GM21515 (cell line): Measurements from ENCODE around the gene FAM124A.

Experiments
- ATAC-seq: cut with Tn5 transposase; IDR thresholded peaks from one replicate; pipeline ENCODE4 v1.9.1; 2021; ENCODE audit not compliant: unreplicated experiment

Gene FAM124A

GRCh38 chr13:51240178-51240577 lies 18.0 kb downstream of the FAM124A start:
- ATAC-seq: no peak

- no peak for ATAC-seq
Observed at GRCh38 chr13:51240958-51241357, 18.8 kb downstream of the FAM124A start.

DNA sequence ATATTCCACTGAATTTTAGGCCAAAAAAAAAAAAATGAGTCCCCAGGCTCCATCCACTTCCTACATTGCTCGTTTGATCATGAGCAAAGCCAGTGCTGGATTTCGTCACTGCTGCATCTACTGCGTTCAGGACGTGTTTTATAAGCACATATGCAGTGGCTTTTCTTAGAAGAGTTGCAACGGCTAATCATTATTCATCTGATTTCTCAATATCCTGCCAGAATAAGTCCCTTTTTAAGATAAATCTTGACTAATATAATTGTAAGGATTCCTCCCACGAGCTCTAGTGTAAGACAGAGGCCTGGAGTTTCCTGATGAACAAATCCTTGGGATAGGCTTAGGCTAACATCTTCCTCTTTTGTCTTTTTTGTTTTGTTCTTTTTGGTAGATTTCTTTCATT lies 19.5 kb downstream of the FAM124A start:
- no peak for ATAC-seq

DNA sequence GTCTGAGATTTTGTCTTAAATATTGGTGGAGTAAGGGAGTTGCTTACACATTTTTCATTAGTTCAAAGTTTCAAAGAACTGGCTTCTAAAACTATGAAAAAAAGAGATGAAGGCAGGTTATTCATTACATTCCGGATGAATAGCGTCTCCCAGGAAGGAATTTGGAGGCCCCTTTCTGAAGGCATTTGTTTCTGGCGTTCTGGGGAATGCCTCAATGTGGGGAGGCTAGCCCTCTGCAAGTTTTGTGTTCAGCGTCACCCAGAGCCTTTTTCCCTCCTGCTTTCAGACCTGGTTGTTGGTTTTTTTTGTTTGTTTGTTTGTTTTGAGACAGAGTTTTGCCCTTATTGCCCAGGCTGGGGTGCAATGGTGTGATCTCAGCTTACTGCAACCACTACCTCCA lies 21.0 kb downstream of the FAM124A start:
- ATAC-seq: no peak

DNA sequence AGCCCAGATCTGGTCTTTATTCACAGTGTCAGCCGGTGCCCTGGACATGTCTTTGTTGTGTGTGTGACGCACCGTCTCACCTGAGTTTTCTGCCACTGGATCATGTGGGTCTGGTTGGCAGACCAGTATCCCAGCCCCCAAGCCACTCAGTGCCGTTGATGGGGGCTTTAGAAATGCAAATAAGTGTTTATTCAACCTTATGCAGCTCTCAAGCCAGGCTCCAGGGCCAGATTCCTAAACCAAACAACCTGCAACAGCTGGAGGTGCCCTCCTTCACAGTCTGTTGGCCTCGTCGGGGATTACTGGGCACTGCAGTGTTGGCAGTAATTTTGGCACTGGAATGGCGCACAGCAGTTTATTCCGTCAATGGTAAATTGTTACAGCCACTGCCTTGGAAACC lies 21.6 kb downstream of the FAM124A start:
- ATAC-seq: no peak

DNA sequence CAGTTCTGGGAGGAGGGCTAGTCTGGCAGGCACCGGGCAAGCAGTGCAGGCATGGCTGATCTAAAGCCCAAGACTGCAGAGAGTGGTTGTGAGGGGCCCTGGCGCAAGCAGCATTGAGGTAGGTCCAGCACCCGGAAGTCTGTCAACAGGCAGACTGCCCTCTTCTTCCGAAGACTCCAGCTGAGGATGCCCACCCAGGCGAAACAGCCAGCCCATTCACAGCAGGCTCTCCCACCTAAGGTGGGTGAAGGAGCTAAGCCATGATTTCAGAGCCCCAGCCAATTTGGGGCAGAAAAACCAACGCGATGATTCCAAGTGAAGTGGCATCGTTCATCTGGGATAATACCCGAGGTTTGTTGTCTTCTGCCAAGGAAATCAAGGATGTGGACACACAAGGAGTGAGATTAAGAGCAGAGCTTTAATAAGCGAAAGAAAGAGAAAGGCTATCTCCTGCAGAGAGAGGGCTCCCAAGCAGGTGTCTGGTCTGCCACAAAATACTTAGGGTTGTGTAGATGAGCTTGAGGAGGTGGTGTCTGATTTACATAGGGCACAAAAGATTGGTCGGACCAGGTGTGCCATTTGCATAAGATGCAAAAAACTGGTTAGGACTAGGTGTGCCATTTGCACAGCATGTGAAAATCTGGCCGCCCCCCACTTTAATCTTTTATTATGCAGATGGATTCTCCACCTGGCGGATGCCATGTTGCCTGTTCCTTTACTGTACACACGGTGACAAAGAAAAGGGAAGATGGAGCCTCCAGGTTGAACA lies 22.6 kb downstream of the FAM124A start:
- ATAC-seq: no peak

- no peak for ATAC-seq
Observed at GRCh38 chr13:51245583-51245982, 23.4 kb downstream of the FAM124A start.

DNA sequence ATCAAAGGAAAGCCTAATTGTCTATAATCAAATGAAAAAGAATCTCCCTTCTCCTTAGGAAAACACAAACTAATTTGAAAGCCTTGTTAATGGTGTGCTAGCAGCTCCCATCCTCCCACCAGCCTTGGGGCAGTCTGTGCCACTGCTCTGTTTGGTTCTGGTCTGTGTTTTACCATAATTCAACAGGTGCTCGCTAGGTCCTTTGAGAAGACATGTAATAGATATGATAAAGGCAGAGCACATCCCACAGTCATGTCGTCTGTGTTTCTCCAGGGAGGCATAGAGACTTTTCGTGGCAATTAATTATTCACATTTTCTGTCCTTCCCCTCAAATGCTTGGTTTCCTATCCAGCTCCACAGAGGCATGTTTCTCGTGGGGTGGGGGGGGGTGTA lies 23.8 kb downstream of the FAM124A start:
- no peak for ATAC-seq

DNA sequence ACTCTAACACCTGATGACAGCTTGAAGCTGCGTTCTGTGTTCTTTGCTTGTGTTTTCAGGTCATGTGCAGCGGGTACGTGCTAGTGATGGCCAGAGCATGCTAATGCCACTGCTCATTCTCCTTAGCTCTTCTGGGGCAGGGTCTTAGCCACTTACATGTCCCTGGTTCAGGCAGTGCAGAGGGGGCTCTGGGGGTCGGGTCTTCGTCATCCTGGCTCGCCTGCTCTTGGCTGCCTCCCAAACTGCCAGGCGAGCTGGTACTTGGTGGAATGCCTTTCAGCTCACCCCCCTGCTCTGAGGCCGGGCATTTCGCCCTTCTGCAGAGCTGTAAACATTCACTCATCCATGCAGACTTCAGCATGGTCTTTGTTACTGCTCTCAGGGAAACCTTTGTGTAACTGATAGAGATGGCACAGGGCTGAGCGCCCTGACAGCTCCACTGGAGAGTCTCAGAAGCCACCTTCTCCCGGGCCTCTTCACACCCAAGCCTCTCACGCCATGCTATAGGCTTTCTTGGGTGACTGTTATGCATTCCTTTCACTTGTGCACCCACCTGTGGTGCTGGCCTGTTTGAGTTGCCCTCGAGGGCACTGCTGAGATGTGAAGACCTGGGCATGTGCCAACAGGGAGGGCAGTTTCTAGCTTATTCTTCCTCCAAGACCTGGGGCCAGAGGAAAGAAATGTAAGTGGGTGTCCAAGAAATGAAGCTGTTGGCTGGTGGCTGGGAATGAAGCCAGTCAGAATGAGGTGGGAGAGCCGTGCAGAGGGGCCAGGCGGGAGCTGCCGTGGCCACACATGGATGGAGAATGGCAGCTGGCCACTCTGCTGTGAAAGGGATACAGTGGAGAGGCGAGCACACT lies 24.4 kb downstream of the FAM124A start:
- ATAC-seq: no peak

DNA sequence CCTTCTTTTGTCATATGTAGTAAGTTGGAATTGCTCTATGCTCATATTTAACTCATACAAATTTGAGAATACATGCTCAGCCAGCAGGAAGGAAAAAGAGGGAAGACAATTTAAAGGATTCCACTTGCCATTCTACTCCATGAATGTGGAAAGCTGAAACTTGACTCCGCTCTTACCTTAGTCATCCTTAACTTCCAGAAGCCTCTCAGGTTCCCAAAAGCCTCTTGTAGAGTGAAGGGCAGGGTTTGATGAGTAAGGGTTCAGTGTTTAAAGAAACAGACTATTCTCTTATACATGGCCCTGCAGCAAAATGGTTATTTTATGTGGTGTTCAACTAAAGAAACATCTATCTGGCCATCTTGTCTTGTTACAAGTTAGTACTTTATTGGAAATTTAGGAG lies 27.1 kb downstream of the FAM124A start:
- no peak for ATAC-seq

GRCh38 chr13:51249770-51250741 lies 27.9 kb downstream of the FAM124A start:
- ATAC-seq: no peak

DNA sequence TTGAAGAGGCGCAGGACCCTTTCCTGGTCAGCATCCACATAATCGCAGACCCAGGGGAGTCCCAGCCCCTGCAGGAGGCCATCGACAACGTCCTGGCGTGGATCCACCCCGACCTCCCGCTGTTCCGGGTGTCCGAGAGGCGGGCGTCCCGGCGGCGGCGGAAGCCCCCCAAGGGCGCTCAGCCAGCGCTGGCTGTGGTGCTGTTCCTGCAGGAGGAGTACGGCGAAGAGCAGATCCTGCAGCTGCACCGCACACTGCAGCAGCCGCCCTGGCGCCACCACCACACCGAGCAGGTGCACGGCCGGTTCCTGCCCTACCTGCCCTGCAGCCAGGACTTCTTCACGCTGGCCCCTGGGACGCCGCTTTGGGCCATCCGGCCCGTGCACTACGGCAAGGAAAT lies 29.3 kb downstream of the FAM124A start:
- no peak for ATAC-seq

- no peak for ATAC-seq
Observed at GRCh38 chr13:51252954-51253532, 30.8 kb downstream of the FAM124A start.

DNA sequence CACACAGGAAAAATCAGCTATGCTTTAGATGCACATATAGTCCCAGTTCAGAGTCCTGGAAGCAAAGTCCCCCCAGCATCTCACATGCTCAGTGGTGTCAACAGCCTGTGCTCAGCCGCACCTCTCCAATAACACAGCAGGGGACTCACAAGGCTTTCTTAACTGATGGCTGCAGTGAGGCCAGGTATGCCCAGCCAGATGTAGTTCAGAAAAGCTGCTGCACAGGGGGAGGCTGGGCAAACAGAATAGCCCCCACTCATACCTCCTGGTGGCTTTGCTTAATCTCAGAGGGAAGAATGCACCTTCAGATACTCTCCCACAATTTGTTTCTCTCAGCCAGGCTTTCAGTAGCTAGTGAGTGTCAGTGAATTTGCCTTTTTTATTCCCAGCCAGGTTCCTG lies 33.4 kb downstream of the FAM124A start:
- ATAC-seq: no peak

GRCh38 chr13:51257187-51257586 lies 35.0 kb downstream of the FAM124A start:
- ATAC-seq: no peak

- ATAC-seq: no peak
Observed at GRCh38 chr13:51258612-51259548, 36.7 kb downstream of the FAM124A start.

- ATAC-seq: no peak
Observed at GRCh38 chr13:51260154-51260553, 38.0 kb downstream of the FAM124A start.

GRCh38 chr13:51261610-51262249 lies 39.5 kb downstream of the FAM124A start:
- ATAC-seq: no peak

DNA sequence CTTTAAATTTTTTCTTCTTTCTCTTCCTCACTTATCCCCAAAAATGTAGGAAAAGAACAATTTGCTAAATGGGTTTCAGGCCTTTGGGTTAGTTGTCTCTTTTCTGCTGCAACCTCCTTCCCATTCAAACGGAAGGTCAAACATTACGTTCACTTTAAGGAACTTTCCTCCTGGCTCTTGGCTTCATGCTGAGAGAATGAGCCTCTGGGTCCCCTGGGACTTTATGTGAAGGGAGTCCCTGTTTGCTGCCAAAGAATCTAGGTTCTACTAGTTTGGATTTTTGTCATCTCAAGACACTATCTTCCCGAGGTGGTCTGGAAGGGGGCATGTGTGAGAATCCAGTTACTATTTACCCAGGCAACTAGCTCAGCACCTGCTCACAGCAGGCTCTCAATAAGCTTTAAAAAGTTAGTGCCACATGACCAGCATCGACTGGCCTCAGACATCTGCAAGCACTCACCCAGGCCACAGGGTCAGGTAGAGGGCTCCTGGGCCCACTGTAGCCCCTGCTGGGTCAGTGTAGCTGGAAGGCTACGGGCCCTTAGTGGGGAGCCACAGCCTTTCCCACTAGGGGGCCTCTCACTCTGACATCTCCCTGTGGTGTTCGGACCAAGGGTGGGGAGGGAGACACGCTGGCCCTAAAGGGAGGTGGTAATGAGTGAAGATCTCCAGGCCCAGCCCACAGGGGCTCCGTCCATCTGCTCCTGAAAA lies 40.5 kb downstream of the FAM124A start:
- no peak for ATAC-seq
